Spinal cord (tissue), 10 donors: ENCODE data around the gene NEK3. TPM values are rescaled to one million over a fixed set of nuclear protein-coding genes. Genes with fewer than 3 reads are reported as not detected.
"Not testable (repeated sequence)": the region's sequence is repeated elsewhere in the genome, so short reads cannot be mapped to it uniquely, and the experiment has no call there.

Experiments used
- DNase-seq, 6 donors: peaks; one replicate each; pipeline versions ENCODE4 v3.0.0 to v3.0.0-alpha.2; 2013 to 2015; ENCODE audit warnings: low spot score in 6 of 6, low read depth in 4 of 6
- H3K27ac ChIP-seq: one replicate; pipeline ENCODE4 v1.5.1; 2013; ENCODE audit warnings: low read depth, low read length, control low read depth
- H3K27me3 ChIP-seq: one replicate; pipeline ENCODE4 v1.6.1; 2013; ENCODE audit warnings: low read length; ENCODE audit not compliant: control insufficient read depth, insufficient read depth
- H3K36me3 ChIP-seq: one replicate; pipeline ENCODE4 v1.6.1; 2013; ENCODE audit warnings: low read length; ENCODE audit not compliant: control insufficient read depth, insufficient read depth
- H3K4me1 ChIP-seq: one replicate; pipeline ENCODE4 v1.6.1; 2013; ENCODE audit warnings: low read length; ENCODE audit not compliant: control insufficient read depth, insufficient read depth
- H3K4me3 ChIP-seq: one replicate; pipeline ENCODE4 v1.5.1; 2013; ENCODE audit warnings: low read depth, low read length, control low read depth
- H3K9me3 ChIP-seq: one replicate; pipeline ENCODE4 v1.6.1; 2013; ENCODE audit warnings: low read length; ENCODE audit not compliant: control insufficient read depth, insufficient read depth
- WGBS: methylation state at CpG from one replicate; pipeline ENCODE4 v1.1.5; 2013; ENCODE audit warnings: missing lambda C conversion rate; ENCODE audit not compliant: insufficient coverage; 5-methylcytosine and 5-hydroxymethylcytosine counted together
- polyA plus RNA-seq, 2 donors: library from polyadenylated mRNA; unstranded; fragments of 120-200 nt; gene quantifications; one replicate each; pipeline ENCODE4 v1.2.1, GENCODE V29; 2013; ENCODE audit not compliant: insufficient read length in 2 of 2
- total RNA-seq, 2 donors: library from RNA; depleted of rRNA in 1 of 2; stranded (reverse); fragments of 120-200 nt in 1 of 2; fragments of >200 nt in 1 of 2; gene quantifications; one replicate each; pipeline versions ENCODE4 v1.2.3 to v1.2.4, GENCODE V29; 2013 to 2014
- donor health status: healthy.

The NEK3 gene
- total and polyA plus RNA-seq, 4 donors = 11.4 to 29.1 (median 19.8) TPM

GRCh38 chr13:52194184-52194868 is 34.9 kb upstream of the NEK3 start:
- peaks cover 8% of the 10 kb centered on the region for H3K4me1 ChIP-seq
- H3K9me3 ChIP-seq = no peaks in the 10 kb centered on the region
- H3K4me3 ChIP-seq = peak overlapping the region; percentile 96
- H3K27ac ChIP-seq = peak overlapping the region; percentile 88
- H3K36me3 ChIP-seq = peaks cover 2% of the 10 kb centered on the region
- DNase-seq = peak; percentile 77 to 97 (median 82)
- under 1% methylated on average over 46 of the region's 47 CpGs for WGBS
- no peaks in the 10 kb centered on the region for H3K27me3 ChIP-seq

GRCh38 chr13:52193587-52194183 is 34.3 kb upstream of the NEK3 start:
- not testable (repeated sequence) for H3K4me1 ChIP-seq, H3K9me3 ChIP-seq, H3K27me3 ChIP-seq, H3K36me3 ChIP-seq
- 2% methylated on average over 14 of the region's 14 CpGs for WGBS
- DNase-seq = peak in 3 of 6 donors; percentile 14 to 51 (median 50)
- Histone ChIP-seq H3K27ac (peak overlapping the region; percentile 88), H3K4me3 (peak overlapping the region; percentile 96)

- DNase-seq, H3K27ac ChIP-seq: not testable (repeated sequence)
- no CpG with 5 or more reads among the region's 4 CpGs for whole genome bisulfite sequencing
Measured at GRCh38 chr13:52187424-52188187, 28.2 kb upstream of the NEK3 start.

GRCh38 chr13:52187029-52187423 is 27.6 kb upstream of the NEK3 start:
- H3K4me3 ChIP-seq = no peak overlapping the region
- no peak overlapping the region for H3K27ac ChIP-seq
- H3K36me3 ChIP-seq = peaks cover 28% of the 10 kb centered on the region
- no peaks in the 10 kb centered on the region for H3K27me3 ChIP-seq
- no CpG with 5 or more reads among the region's 1 CpG for WGBS
- H3K9me3 ChIP-seq = no peaks in the 10 kb centered on the region
- H3K4me1 ChIP-seq = no peaks in the 10 kb centered on the region
- no peak for DNase-seq

More at GRCh38 chr13:52187424-52188187, 28.2 kb upstream of the NEK3 start:
- not testable (repeated sequence) for H3K27me3 ChIP-seq, H3K4me3 ChIP-seq, H3K4me1 ChIP-seq, H3K9me3 ChIP-seq
- peaks cover 25% of the 10 kb centered on the region for H3K36me3 ChIP-seq

- H3K4me3 ChIP-seq, H3K27ac ChIP-seq, H3K4me1 ChIP-seq, H3K9me3 ChIP-seq, H3K27me3 ChIP-seq, DNase-seq: not testable (repeated sequence)
- peaks cover 30% of the 10 kb centered on the region for H3K36me3 ChIP-seq
- WGBS = no CpG with 5 or more reads among the region's 5 CpGs
Measured at GRCh38 chr13:52181316-52181954, 22.0 kb upstream of the NEK3 start.

- Histone ChIP-seq H3K4me3 (no peak overlapping the region), H3K27ac (no peak overlapping the region), H3K4me1 (no peaks in the 10 kb centered on the region), H3K9me3 (no peaks in the 10 kb centered on the region), H3K27me3 (no peaks in the 10 kb centered on the region), H3K36me3 (peaks cover 27% of the 10 kb centered on the region)
- no CpG with 5 or more reads among the region's 2 CpGs for WGBS
- no peak for DNase-seq
Measured at GRCh38 chr13:52179925-52180324, 20.5 kb upstream of the NEK3 start.

GRCh38 chr13:52177276-52177675 is 17.9 kb upstream of the NEK3 start:
- H3K4me3 ChIP-seq = no peak overlapping the region
- no peaks in the 10 kb centered on the region for H3K4me1 ChIP-seq
- H3K36me3 ChIP-seq = peaks cover 14% of the 10 kb centered on the region
- H3K27ac ChIP-seq = no peak overlapping the region
- no peaks in the 10 kb centered on the region for H3K27me3 ChIP-seq
- no peaks in the 10 kb centered on the region for H3K9me3 ChIP-seq
- no CpG with 5 or more reads among the region's 2 CpGs for WGBS
- no peak for DNase-seq

- WGBS = 80% methylated on average over 3 of the region's 6 CpGs
- peaks cover 12% of the 10 kb centered on the region for H3K36me3 ChIP-seq
- not testable (repeated sequence) for H3K4me3 ChIP-seq, H3K27ac ChIP-seq, H3K4me1 ChIP-seq, H3K27me3 ChIP-seq, DNase-seq, H3K9me3 ChIP-seq
Measured at GRCh38 chr13:52173970-52174369, 14.6 kb upstream of the NEK3 start.

GRCh38 chr13:52173373-52173772 is 14.0 kb upstream of the NEK3 start:
- DNase-seq = no peak
- WGBS = no CpG with 5 or more reads among the region's 3 CpGs
- Histone ChIP-seq H3K36me3 (peaks cover 16% of the 10 kb centered on the region), H3K4me1 (no peaks in the 10 kb centered on the region), H3K27me3 (no peaks in the 10 kb centered on the region), H3K27ac (no peak overlapping the region), H3K4me3 (no peak overlapping the region), H3K9me3 (no peaks in the 10 kb centered on the region)
